ENCODE data around the gene WEE2.
"Not testable (repeated sequence)": the region's sequence is repeated elsewhere in the genome, so short reads cannot be mapped to it uniquely, and the experiment has no call there.

The WEE2 gene

GRCh38 chr7:141708351-141708750 is at the start of gene WEE2:
Gene WEE2 (plus strand): TSS chr7:141708353. CDS start chr7:141708759, 406 bp downstream.
- no peak for DNase-seq

- no peak for DNase-seq
These were observed 48.7 kb upstream of the WEE2 start for GRCh38 chr7:141659501-141659900.

GRCh38 chr7:141660259-141660658 is 47.9 kb upstream of the WEE2 start:
- no peak for DNase-seq

- no peak for DNase-seq
These were observed 44.9 kb upstream of the WEE2 start for GRCh38 chr7:141663081-141663849.

GRCh38 chr7:141664450-141664849 is 43.7 kb upstream of the WEE2 start:
- DNase-seq: no peak

- no peak for DNase-seq
These were observed 42.7 kb upstream of the WEE2 start for GRCh38 chr7:141665208-141666035.

- DNase-seq: no peak
These were observed 42.1 kb upstream of the WEE2 start for GRCh38 chr7:141666071-141666470.

GRCh38 chr7:141668853-141669252 is 39.3 kb upstream of the WEE2 start:
- DNase-seq: no peak

- no peak for DNase-seq
These were observed 36.3 kb upstream of the WEE2 start for GRCh38 chr7:141671705-141672496.

- no peak for DNase-seq
These were observed 34.8 kb upstream of the WEE2 start for GRCh38 chr7:141673346-141673745.

GRCh38 chr7:141674171-141674671 is 33.9 kb upstream of the WEE2 start:
- no peak for DNase-seq

- no peak for DNase-seq
These were observed 33.5 kb upstream of the WEE2 start for GRCh38 chr7:141674702-141675101.

- DNase-seq: peak; percentile 47
These were observed 32.5 kb upstream of the WEE2 start for GRCh38 chr7:141675436-141676215.

- no peak for DNase-seq
These were observed 31.5 kb upstream of the WEE2 start for GRCh38 chr7:141676618-141677017.

GRCh38 chr7:141679014-141679413 is 29.1 kb upstream of the WEE2 start:
- DNase-seq: no peak

- DNase-seq: no peak
These were observed 22.7 kb upstream of the WEE2 start for GRCh38 chr7:141685285-141686023.

- DNase-seq: no peak
These were observed 22.1 kb upstream of the WEE2 start for GRCh38 chr7:141686074-141686473.

- no peak for DNase-seq
These were observed 21.5 kb upstream of the WEE2 start for GRCh38 chr7:141686670-141687069.

- no peak for DNase-seq
These were observed 20.1 kb upstream of the WEE2 start for GRCh38 chr7:141688043-141688442.

- not testable (repeated sequence) for DNase-seq
These were observed 18.9 kb upstream of the WEE2 start for GRCh38 chr7:141689072-141689825.

- DNase-seq: no peak
These were observed 16.6 kb upstream of the WEE2 start for GRCh38 chr7:141691540-141691939.
